Measurements from ENCODE around the gene MTCL3.
"Not testable (repeated sequence)": the region's sequence is repeated elsewhere in the genome, so short reads cannot be mapped to it uniquely, and the experiment has no call there.

MTCL3 gene

GRCh38 chr6:127439718-127440117 is 79.4 kb downstream of the MTCL3 start:
- FAIRE-seq (no peak), DNase-seq (ENCODE audit: insufficient read length, low spot score) (no peak)

- no peak for FAIRE-seq
- DNase-seq (ENCODE audit: insufficient read length, low spot score) = no peak
Observed at GRCh38 chr6:127436578-127437110, 82.5 kb downstream of the MTCL3 start.

- FAIRE-seq (no peak), DNase-seq (ENCODE audit: insufficient read length, low spot score) (no peak)
Observed at GRCh38 chr6:127435626-127436220, 83.4 kb downstream of the MTCL3 start.

GRCh38 chr6:127434651-127435050 is 84.5 kb downstream of the MTCL3 start:
- DNase-seq (ENCODE audit: insufficient read length, low spot score) (no peak), FAIRE-seq (no peak)

- DNase-seq (ENCODE audit: insufficient read length, low spot score); FAIRE-seq: not testable (repeated sequence)
Observed at GRCh38 chr6:127428562-127428961, 90.6 kb downstream of the MTCL3 start.

GRCh38 chr6:127423921-127424320 is 95.2 kb downstream of the MTCL3 start:
- FAIRE-seq = no peak
- no peak for DNase-seq (ENCODE audit: insufficient read length, low spot score)

All from HTR-8/SVneo (cell line).